Ascending aorta (tissue), 2 donors: ENCODE measurements around the gene CACNA1D. TPM values are rescaled to one million over a fixed set of nuclear protein-coding genes. Genes with fewer than 3 reads are reported as not detected.

Source experiments
- DNase-seq, 2 donors: peaks; one replicate each; pipeline ENCODE4 v3.0.0-alpha.2; 2019; ENCODE audit warnings: low spot score in 2 of 2
- H3K27ac ChIP-seq, 2 donors: fragments of 200-600 bp; sonication (generic); one replicate each; pipeline ENCODE4 v1.5.1; 2016 to 2017; ENCODE audit warnings: mild to moderate bottlenecking in 1 of 2
- H3K27me3 ChIP-seq: fragments of 200-600 bp; sonication (generic); one replicate; pipeline ENCODE4 v1.5.1; 2017
- H3K36me3 ChIP-seq, 2 donors: fragments of 200-600 bp; sonication (generic); one replicate each; pipeline ENCODE4 v1.5.1; 2016
- H3K4me1 ChIP-seq, 2 donors: fragments of 200-600 bp; sonication (generic); one replicate each; pipeline ENCODE4 v1.5.1; 2016 to 2017; ENCODE audit warnings: mild to moderate bottlenecking in 1 of 2
- H3K4me3 ChIP-seq, 2 donors: fragments of 200-600 bp; sonication (generic); one replicate each; pipeline ENCODE4 v1.5.1; 2016 to 2017; ENCODE audit warnings: mild to moderate bottlenecking in 1 of 2
- H3K9me3 ChIP-seq, 2 donors: fragments of 200-600 bp; sonication (generic); one replicate each; pipeline ENCODE4 v1.5.1; 2016
- intact Hi-C: fragments of 100-400 bp; cut with DNase I; formaldehyde crosslinking; loops from one replicate; pipeline ENCODE4 v1.15.1; 2023
- total RNA-seq: library from RNA; depleted of rRNA; stranded (reverse); fragments of >200 nt; gene quantifications from one replicate; pipeline ENCODE4 v1.1.0, GENCODE V29; 2016
- TF ChIP-seq, protein P1 (sequence below), 3 experiments: fragments of 200-600 bp in 2 of 3; fragments of 450-650 bp in 1 of 3; sonication (generic) in 2 of 3; IDR thresholded peaks; one replicate each; pipeline ENCODE4 v1.5.1; 2016 to 2019; ENCODE audit warnings: antibody characterized with exemption in 3 of 3, mild to moderate bottlenecking in 1 of 3, moderate library complexity in 1 of 3

The CACNA1D gene
- total RNA-seq, 1 donor from 2014 or later: 0.43 TPM

DNA sequence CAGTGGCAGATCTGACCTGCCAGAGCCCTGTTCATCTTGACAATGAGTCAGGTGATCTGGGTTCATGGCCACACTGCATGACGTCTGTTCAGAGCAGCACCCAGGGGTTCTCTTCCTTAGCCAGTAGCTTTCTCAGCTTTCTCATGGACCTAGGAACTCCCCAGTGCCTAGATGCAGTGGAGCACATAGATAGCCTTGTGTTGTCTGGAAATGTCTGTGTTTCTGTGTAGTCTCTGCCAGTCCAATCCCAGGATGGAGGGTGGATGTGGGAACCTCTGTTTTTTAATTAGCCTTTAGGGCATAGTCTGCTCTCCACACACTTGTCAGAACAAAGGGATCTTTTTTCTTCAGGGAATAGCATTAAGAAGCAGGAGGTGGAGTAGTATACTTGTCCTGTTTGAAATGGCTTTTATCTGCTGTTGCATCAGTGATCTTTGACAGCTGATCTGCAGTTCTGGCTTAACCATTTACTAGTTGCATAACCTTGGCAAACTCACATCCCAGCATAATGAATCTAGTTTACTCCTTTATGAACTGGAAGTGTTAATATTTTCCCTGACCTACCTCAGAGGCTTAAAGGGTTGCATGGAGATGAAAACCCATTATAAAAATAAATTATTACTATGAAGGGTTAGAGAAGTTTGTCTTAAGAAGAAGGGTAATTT is 16.1 kb upstream of the CACNA1D start:
- DNase-seq: no peak
- Histone ChIP-seq H3K4me1 (no peaks in the 10 kb centered on the region), H3K9me3 (no peaks in the 10 kb centered on the region), H3K4me3 (no peak overlapping the region), H3K27me3 (no peaks in the 10 kb centered on the region), H3K36me3 (no peaks in the 10 kb centered on the region), H3K27ac (no peak overlapping the region)
- TF ChIP-seq, protein P1, sequence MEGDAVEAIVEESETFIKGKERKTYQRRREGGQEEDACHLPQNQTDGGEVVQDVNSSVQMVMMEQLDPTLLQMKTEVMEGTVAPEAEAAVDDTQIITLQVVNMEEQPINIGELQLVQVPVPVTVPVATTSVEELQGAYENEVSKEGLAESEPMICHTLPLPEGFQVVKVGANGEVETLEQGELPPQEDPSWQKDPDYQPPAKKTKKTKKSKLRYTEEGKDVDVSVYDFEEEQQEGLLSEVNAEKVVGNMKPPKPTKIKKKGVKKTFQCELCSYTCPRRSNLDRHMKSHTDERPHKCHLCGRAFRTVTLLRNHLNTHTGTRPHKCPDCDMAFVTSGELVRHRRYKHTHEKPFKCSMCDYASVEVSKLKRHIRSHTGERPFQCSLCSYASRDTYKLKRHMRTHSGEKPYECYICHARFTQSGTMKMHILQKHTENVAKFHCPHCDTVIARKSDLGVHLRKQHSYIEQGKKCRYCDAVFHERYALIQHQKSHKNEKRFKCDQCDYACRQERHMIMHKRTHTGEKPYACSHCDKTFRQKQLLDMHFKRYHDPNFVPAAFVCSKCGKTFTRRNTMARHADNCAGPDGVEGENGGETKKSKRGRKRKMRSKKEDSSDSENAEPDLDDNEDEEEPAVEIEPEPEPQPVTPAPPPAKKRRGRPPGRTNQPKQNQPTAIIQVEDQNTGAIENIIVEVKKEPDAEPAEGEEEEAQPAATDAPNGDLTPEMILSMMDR (IDR thresholded peaks at IDR 0.05): no peak
- intact Hi-C loops: no loop called here

GRCh38 chr3:53478921-53479664 is 15.3 kb upstream of the CACNA1D start:
- no peak overlapping the region for H3K4me3 ChIP-seq
- H3K4me1 ChIP-seq: no peaks in the 10 kb centered on the region
- no peaks in the 10 kb centered on the region for H3K27me3 ChIP-seq
- intact Hi-C loops: no loop called here
- TF ChIP-seq, protein P1 (IDR thresholded peaks at IDR 0.05): no peak
- no peaks in the 10 kb centered on the region for H3K36me3 ChIP-seq
- no peak for DNase-seq
- H3K9me3 ChIP-seq: no peaks in the 10 kb centered on the region
- H3K27ac ChIP-seq: no peak overlapping the region

DNA sequence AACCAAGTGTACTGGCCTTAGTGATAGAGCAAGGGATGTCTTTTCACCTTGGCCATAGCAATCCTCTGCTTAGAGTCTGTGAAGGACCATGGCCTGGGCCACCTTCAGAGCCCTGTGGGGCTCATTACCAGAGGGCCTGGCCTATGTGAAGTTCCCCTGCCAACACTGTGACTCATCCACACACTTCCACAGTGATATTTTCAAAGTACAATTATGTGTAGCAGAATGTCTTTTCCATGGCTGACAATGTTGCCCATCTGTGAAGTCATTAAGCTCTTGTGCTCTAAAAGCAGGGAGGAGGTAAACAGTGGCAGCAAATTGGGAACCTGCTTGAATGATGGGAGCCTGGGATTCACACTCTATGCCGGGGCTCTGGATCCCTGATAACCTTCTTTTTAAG is 12.2 kb upstream of the CACNA1D start:
- TF ChIP-seq, protein P1 (IDR thresholded peaks at IDR 0.05): no peak
- no peaks in the 10 kb centered on the region for H3K9me3 ChIP-seq
- H3K4me1 ChIP-seq: no peaks in the 10 kb centered on the region
- intact Hi-C loops: no loop called here
- no peak overlapping the region for H3K4me3 ChIP-seq
- H3K27ac ChIP-seq: no peak overlapping the region
- H3K27me3 ChIP-seq: no peaks in the 10 kb centered on the region
- no peaks in the 10 kb centered on the region for H3K36me3 ChIP-seq
- no peak for DNase-seq

GRCh38 chr3:53483821-53484220 is 10.6 kb upstream of the CACNA1D start:
- H3K9me3 ChIP-seq: no peaks in the 10 kb centered on the region

DNA sequence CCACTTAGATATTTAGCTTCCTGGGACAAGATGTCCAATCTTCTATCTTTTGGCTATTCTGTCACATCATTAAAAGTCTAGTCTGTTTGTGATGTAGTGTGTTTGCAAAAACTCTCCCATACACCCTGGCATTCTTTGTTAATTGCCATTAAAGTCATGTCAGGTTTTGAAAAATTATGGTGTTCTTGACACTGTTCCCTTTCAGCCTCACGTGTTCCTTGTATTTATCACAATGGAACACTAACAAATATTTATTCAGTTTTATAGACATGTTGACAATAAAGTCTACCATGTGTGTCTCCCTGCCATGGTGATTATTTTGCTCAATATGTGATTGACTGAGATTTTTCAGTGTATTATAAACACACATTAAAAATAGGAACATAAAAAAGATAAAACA is 9.4 kb upstream of the CACNA1D start:
- no peak overlapping the region for H3K4me3 ChIP-seq
- TF ChIP-seq, protein P1 (IDR thresholded peaks at IDR 0.05): no peak
- no peak overlapping the region for H3K27ac ChIP-seq
- no peaks in the 10 kb centered on the region for H3K4me1 ChIP-seq
- no peaks in the 10 kb centered on the region for H3K36me3 ChIP-seq
- H3K27me3 ChIP-seq: no peaks in the 10 kb centered on the region
- intact Hi-C loops: no loop called here
- no peak for DNase-seq
- H3K9me3 ChIP-seq: no peaks in the 10 kb centered on the region

More at GRCh38 chr3:53483821-53484220, 10.6 kb upstream of the CACNA1D start:
- Histone ChIP-seq H3K27ac (no peak overlapping the region), H3K4me1 (no peaks in the 10 kb centered on the region), H3K4me3 (no peak overlapping the region), H3K27me3 (no peaks in the 10 kb centered on the region), H3K36me3 (no peaks in the 10 kb centered on the region)
- no peak for DNase-seq
- intact Hi-C loops: no loop called here
- TF ChIP-seq, protein P1 (IDR thresholded peaks at IDR 0.05): no peak
